MM.1S (cell line): Measurements from ENCODE around the gene SFTPB.

Experiments
- CTCF ChIP-seq: fragments of 300-600 bp; sonication (generic); IDR thresholded peaks from 2 replicates; pipeline ENCODE4 v1.5.1; 2016; ENCODE audit warnings: antibody characterized with exemption, low read length, mixed read lengths
- EZH2 ChIP-seq: fragments of 300-600 bp; sonication (generic); optimal IDR thresholded peaks from 2 replicates; pipeline ENCODE3; 2017; ENCODE audit warnings: low read depth, mild to moderate bottlenecking, antibody characterized with exemption, low read length, mixed read lengths

- TF ChIP-seq CTCF (no peak), EZH2 (no peak)
Measured at GRCh38 chr2:85665264-85665937, 2.6 kb downstream of the SFTPB start.
